Stimulated activated CD8-positive, alpha-beta memory T cell treated with anti-CD3 and anti-CD28 coated beads, Interleukin-15, amount 100 ng/mL, for 24 hours (primary cell): ENCODE results near the gene OR7A5.
"Not testable (repeated sequence)": the region's sequence is repeated elsewhere in the genome, so short reads cannot be mapped to it uniquely, and the experiment has no call there.

Experiments
- DNase-seq: peaks from one replicate; pipeline ENCODE4 v3.0.0-alpha.2; 2020; ENCODE audit warnings: low read depth

The OR7A5 gene

GRCh38 chr19:14784730-14785101 is 50.3 kb downstream of the OR7A5 start:
- DNase-seq, result not testable (repeated sequence)

DNA sequence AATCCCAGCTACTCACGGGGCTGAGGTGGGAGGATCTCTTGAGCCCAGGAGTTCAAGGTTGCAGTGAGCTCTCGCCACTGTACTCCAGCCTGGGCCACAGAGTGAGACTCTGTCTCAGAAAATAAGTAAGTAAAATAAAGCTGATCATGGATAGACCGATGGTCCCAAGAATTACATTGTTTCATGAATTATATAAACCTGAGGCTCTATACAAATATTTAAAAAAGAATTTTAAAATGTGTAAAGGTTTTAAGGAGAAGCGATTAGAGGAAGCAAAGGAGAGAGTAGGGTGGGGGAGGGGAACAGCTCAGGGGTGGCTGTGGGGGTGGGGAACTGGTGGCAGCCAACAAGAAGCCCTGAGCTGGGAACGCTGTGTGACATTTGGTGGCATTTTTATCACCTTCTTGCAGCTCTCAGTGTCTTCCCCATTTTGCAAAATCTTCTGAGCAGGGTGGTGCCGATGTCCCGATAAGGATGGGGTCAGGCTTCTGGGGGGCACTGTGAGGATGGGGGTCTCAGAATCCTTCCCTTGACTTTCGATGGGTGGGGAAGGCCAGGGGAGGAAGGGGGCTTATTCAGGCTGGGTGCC is 51.5 kb downstream of the OR7A5 start:
- DNase-seq, result not testable (repeated sequence)

GRCh38 chr19:14782626-14783409 is 52.2 kb downstream of the OR7A5 start:
- DNase-seq, result no peak

GRCh38 chr19:14781713-14782536 is 53.1 kb downstream of the OR7A5 start:
- DNase-seq, result not testable (repeated sequence)

DNA sequence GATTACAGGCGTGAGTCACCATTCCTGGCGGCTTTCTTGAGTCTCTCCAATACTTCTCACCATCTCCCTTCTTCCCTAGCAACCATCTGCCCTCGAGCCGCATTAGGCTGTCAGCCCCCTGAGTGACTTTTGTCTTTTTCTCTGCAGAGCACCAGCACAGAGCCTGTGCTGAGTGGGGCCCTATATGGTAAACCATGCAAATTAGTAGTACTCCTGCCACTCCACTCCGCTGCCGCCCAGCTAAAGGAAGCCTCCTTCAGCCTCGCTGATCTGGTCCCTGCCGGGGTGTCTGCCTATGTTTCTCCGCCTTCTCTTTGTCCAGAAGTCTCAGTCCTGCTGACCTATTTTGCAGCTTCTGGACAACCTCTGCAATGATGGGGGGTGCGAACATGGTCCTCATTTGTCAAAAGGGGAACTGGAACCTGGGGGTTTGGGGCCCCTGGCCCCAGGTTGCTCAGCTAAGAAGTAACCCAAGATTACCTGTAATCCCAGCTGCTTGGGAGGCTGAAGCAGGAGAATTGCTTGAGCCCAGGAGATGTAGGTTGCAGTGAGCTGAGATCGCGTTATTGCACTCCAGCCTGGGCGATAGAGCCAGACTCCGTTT is 54.3 kb downstream of the OR7A5 start:
- DNase-seq, result not testable (repeated sequence)

GRCh38 chr19:14779151-14779550 is 55.8 kb downstream of the OR7A5 start:
- DNase-seq, result no peak

GRCh38 chr19:14778110-14778845 is 56.7 kb downstream of the OR7A5 start, which contains the start of gene ADGRE2:
Gene ADGRE2 (minus strand): TSS chr19:14778560. CDS start chr19:14776756, 1,804 bp downstream.
- not testable (repeated sequence) for DNase-seq

DNA sequence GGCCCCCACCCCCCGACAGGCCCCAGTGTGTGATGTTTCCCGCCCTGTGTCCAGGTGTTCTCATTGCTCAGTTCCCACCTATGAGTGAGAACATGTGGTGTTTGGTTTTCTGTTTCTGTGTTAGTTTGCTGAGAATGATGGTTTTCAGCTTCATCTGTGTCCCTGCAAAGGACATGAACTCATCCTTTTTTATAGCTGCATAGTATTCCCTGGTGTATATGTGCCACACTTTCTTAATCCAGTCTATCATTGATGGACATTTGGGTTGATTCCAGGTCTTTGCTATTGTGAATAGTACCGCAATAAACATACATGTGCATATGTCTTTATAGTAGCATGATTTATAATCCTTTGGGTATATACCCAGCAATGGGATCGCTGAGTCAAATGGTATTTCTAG is 57.3 kb downstream of the OR7A5 start:
- not testable (repeated sequence) for DNase-seq
